Ovary (tissue), 3 donors: Measurements from ENCODE around the gene IL9R.

ENCODE experiments used
- CTCF ChIP-seq, 3 donors: fragments of 450-650 bp in 2 of 3; fragments of 200-600 bp in 1 of 3; IDR thresholded peaks; one replicate each; pipeline versions ENCODE4 v1.5.1 to v1.8.0; 2016 to 2022; ENCODE audit warnings: antibody characterized with exemption in 3 of 3, mild to moderate bottlenecking in 1 of 3
- EP300 ChIP-seq: sonication (generic); formaldehyde crosslinking; IDR thresholded peaks from one replicate; pipeline ENCODE4 v1.6.1; 2017; ENCODE audit warnings: antibody characterized with exemption
- POLR2A ChIP-seq: fragments of 450-650 bp; IDR thresholded peaks from one replicate; pipeline ENCODE4 v1.6.1; 2017; ENCODE audit warnings: antibody characterized with exemption, mild to moderate bottlenecking, moderate library complexity
- donor health status: DM: no; HTN: no; CAD: no.

- no peak for TF ChIP-seq CTCF (IDR thresholded peaks at IDR 0.05)
- TF ChIP-seq POLR2A, result no peak
- TF ChIP-seq EP300, result no peak
Observed at GRCh38 chrX:155998116-155998515, 620 bp downstream of the IL9R start.
